Superior temporal gyrus (tissue), 1 donor: ENCODE results near the gene MYOCD.

Experiments used
- DNase-seq: peaks from one replicate; pipeline ENCODE4 v3.0.0-alpha.2; 2016; ENCODE audit errors: extremely low spot score

Gene MYOCD

GRCh38 chr17:12759090-12759489 lies 93.4 kb downstream of the MYOCD start:
- DNase-seq = no peak

DNA sequence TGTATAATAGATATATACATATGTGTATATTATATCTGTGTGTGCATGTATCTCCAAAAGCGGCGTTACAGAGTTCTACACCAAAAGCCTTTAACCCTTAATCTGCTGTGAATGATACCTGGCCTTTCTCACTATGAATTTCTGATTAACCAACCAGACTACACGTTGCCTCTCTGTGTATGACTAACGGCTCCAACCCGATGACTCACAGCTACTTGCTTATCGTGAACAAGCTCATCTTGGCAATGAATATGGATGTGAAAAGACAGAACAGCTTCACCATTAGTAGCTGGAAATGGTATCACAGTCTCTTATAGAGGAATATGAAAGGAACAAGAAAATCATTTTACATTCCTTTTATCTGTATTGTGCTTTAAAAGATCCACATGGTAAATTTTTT lies 99.9 kb downstream of the MYOCD start:
- DNase-seq = peak; percentile 65

DNA sequence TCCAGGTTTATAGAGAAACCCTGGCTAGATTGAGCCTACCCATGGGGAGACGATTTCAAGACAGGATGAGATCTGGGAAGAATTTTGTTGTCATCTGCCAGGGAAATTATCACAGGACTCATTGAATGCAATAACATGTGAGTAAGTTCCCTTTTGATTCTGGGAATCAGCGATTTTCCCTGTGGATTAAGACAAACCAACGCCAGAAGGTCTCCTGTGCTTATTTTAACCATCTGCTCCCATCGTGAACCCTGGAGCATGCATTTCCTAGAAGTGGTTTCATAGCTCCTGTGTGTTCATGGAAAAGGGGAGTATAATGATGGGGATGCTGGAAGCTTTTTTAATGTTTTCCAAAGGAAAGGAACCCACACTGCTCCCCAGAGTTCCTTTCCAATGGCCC lies 102.6 kb downstream of the MYOCD start:
- no peak for DNase-seq

DNA sequence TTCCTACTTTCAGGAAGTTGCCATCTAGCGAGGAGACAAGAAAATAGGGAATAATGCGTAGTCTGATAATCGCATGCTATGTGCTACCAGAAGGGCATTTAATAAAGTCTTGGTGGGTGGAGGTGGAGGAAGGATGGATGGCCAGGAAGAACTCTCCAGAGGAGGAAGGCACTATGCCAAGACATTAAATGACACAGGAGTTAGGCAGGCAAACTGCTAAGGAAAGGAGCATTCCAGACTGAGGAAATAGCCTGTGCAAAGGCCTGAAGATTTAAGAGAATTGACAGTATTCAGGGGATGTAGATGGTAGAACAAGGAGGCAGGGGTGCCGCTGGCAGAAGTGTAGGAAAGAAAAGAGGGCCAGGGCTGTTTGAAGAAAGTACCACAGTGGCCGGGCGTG lies 104.3 kb downstream of the MYOCD start:
- no peak for DNase-seq

GRCh38 chr17:12773153-12773552 lies 107.5 kb downstream of the MYOCD start:
- no peak for DNase-seq

- DNase-seq = peak; percentile 64
Measured at GRCh38 chr17:12789075-12789480, 123.4 kb downstream of the MYOCD start.

DNA sequence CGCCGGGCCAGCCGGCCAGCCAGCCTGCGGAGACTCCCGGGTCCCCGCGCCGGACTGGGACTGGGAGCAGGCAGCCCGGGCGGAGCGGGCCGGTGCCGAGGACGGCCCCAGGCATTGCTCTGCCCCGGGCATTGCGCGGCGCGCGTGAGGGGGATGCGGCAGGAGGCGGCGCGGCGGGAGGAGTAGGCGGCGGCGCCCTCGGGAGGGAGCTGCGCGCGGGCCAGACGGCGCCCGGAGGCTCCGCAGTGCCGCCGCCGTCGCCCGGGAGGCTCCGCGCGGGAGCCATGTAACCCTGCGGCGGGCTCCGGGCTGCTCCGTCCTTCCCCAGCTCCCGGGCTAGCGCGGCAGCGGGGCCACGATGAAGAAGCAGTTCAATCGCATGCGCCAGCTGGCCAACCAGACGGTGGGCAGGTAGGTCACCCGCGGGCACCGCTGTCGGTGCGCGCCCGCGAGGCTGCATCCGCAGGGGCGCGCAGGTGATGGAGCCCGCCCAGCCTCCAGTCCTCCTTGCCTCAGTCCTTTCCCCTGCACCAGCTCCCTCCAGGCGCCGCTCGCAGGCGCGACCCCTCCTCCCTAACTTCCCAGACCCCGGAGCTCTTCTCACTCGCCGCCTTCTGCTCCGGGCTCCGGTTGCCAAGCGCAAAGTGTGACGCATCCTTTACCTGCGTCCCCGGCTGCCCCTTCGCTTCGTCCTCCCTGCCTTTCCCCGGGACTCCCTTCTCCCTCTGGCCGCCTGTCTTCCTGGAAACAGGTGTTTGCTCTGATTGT lies 124.0 kb downstream of the MYOCD start, which contains the start of gene ARHGAP44:
TSS of gene ARHGAP44 (plus strand) at position 18 of the 768 bp plus-strand sequence. CDS start at position 359, 341 bp downstream.
- DNase-seq = no peak

DNA sequence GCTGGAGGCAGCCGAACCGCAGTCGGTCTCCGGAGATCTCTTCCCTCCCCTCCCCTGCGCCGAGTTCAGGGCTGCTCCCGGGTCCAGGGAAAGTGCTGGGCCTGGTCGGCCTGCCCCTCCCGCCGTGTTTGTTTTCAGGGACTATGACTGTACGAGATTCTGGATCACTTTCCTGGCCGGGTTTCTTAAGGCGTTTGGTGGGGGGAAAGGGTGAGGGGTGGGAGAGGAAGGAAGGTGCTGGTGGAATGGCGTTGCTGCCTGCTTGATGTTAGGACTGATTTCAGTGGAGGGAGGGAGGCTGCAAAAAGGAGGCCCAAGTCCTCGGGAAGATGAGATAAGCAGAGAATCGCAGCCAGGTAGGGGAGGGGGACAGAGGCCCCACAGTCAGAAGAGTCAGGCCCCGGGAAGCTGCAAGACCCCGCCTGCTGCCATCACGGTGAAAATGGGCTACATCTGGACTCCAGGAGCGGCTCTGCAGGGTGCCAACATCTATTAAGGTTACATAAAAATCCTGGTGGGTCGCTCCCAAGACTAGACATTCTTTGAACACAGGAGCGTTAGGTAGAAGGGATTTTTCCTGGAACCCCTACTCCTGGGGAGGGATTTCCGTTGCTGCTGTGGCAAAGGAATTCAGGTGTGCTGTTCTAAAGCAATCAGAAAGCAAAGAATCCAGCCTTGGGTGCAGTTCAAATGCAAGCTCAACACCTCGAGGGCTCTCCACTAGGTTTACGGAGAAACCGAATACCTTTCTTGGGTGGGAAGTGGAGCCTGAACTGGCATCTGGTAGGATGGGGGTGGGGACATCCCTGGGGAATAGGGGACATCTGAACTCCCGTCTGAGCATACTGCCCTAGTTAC lies 124.8 kb downstream of the MYOCD start:
- DNase-seq = no peak

- DNase-seq = no peak
Measured at GRCh38 chr17:12794919-12795532, 129.3 kb downstream of the MYOCD start.

DNA sequence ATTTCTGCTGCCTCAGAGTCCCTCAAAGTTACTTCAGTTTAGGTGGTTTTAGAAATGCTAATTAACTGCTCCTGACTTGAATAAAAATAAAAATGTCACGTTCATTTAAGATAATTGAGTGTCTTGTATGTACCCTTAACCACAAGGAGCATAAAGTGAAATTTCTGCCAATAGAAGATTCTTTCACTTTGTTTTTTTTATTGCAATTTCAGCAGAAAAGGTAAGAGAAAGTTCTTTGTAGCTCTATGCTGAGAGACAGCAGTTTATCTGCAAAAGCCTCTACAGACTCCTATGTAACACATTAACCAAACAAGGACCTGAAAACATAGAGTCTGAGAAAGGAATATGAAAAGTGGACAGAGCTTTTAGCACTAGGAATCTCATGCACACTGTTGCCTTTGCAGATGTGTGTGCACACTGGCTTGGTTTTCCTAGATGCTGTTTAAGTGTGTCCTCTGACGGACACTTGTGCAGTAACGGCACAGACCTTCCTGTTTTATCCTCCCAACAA lies 135.2 kb downstream of the MYOCD start:
- no peak for DNase-seq

GRCh38 chr17:12806630-12807029 lies 140.9 kb downstream of the MYOCD start:
- no peak for DNase-seq

GRCh38 chr17:12808723-12809122 lies 143.0 kb downstream of the MYOCD start:
- no peak for DNase-seq

- DNase-seq = no peak
Measured at GRCh38 chr17:12812877-12813276, 147.2 kb downstream of the MYOCD start.

DNA sequence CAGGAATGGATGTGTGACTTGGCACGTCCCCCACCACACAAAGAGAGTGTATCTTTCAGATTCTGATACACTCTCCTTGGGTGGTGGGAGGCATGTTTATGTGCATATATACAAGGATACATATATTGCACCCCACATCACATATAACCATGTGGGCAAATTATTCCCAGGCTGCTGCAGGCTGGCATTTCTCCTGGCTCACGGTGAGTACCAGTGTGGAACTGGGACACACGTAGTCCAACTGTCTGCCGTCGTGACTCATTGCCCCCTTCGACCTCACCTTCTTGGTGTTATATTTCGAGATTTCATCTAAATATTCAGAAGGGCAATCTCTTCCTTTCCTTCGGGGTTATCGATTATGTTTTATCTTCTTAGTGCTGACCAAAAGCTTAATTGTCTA lies 148.0 kb downstream of the MYOCD start:
- no peak for DNase-seq

DNA sequence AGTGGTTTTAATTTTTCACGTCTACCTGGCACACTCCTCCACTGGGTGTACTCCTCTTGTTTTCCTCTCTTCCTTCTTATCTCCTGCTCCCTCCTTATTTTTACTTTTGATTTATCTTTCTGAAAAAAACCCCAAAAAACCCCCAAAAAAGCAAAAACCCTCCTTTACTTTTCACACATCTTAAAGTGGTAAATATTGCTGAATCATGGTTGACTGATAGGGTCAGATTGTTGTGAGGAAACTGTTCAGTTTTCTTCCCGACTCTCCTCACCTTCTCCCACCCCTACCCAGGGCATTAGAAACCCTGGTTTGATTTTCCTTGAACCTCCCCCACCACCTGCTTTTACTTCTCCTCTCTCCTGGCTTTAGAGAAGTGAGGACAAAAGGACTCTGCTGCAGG lies 149.0 kb downstream of the MYOCD start:
- DNase-seq = no peak

DNA sequence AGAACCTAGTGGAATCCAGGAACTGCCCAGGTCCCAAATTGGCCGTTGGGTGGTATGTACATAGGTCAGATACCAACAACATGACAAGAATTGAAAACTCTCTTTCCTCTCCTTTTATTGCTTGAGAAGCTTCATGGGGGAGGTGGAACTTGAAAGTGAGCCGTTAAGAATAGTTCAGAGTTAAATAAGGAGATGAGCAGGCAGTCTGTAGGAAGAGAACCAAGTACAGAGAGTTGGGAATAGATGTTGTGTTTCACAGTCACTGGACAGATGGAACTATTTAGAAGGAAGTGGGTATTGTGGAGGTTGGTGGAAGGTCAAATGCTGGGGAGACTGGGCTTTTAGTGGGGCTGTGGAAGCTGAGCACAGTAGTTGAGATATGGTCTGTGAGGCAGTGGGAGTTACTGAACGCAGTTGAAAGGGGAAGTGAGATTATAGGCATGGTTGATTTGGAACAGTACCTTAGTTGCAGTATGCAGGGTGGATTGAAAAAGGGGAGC lies 150.0 kb downstream of the MYOCD start:
- DNase-seq = no peak
